NB4 (cell line): ENCODE data around the gene GRIFIN.

ENCODE experiments used
- DNase-seq: peaks from one replicate; pipeline ENCODE4 v3.0.0; 2010; ENCODE audit warnings: low read depth
- H3K4me3 ChIP-seq: one replicate; pipeline ENCODE4 v1.5.1; 2011; ENCODE audit warnings: mild to moderate bottlenecking, low read depth, low read length, moderate library complexity
- CTCF ChIP-seq: IDR thresholded peaks from one replicate; pipeline ENCODE4 v1.5.1; 2012; ENCODE audit warnings: low read depth, low read length
- MAX ChIP-seq: IDR thresholded peaks from 2 replicates; pipeline ENCODE4 v1.6.1; 2011; ENCODE audit warnings: low read depth, low read length
- MYC ChIP-seq: IDR thresholded peaks from 2 replicates; pipeline ENCODE4 v1.6.1; 2011; ENCODE audit warnings: low read depth, low read length
- POLR2A ChIP-seq: IDR thresholded peaks from 2 replicates; pipeline ENCODE4 v1.6.1; 2011; ENCODE audit warnings: mild to moderate bottlenecking; ENCODE audit not compliant: insufficient read length; ENCODE audit errors: extremely low read depth

GRIFIN gene, protein sequence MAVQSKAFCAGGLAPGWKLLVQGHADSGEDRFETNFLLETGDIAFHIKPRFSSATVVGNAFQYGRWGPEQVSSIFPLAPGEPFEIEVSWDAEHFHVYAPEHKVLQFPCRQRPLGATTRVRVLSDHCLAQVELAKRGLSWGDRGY

DNA sequence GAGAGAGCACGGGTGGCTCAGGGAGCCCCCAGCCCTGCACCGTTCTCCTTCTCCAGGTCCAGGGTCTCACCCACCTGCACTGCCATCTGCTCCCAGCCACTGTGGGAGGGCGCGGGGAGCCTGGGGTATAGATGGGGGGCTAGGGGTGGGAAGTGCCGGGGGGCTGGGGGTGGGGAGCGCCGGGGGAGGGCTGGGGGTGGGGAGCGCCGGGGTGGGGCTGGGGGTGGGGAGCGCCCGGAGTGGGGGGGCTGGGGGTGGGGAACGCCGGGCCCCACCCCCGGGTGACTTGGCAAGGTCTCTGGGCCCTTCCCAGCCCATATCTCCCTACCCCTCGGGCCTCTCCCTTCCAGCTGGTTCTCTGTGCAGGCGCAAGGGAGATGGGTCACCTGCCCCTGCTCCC lies at the start of gene GRIFIN:
TSS of gene GRIFIN (minus strand) at position 101 of the 400 bp plus-strand sequence. CDS start at position 86, 15 bp downstream.
- no peak within 1 kb of the TSS for H3K4me3 ChIP-seq
- TF ChIP-seq MAX (no peak), MYC (no peak), CTCF (no peak), POLR2A (no peak)
- DNase-seq = peak; percentile 11

DNA sequence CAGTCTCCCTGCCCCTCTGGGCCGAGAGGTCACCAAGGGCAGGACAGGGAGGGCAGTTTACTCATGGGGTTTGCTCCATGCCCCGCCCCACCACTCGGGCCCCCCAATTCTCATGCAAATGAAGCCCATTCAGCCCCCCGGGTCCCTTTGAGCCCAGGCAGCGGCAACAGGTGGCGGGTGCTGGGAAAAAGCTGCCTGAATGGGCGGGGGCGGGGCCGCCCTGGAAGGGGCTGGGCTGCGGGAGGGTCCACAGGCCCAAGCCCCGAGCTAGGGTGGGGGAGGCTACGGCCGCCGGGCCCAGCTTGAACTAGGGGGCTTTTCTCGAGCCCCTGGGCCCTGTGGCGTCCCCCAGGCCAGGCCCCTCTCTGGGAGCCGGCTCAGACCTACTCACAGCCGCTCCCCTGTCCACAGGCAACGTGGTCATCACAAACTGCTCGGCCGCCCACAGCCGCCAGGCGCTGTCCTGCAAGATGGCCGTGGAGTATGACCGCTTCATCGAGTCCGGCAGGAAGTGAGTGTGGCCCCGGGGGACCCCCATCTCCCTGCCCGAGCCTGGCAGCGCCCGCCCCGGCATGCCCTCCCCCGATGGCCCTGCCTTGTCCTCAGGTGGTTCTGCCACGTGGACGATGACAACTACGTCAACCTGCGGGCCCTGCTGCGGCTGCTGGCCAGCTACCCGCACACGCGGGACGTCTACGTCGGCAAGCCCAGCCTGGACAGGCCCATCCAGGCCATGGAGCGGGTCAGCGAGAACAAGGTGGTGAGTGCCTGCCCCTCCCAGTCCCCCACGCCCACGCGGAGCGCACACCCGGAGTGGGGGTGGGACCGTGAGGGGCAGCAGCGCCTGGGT lies 48.8 kb upstream of the GRIFIN start:
- DNase-seq = no peak
- H3K4me3 ChIP-seq = no peak overlapping the region
- no peak for TF ChIP-seq MAX

GRCh38 chr7:2523941-2524807 lies 48.0 kb upstream of the GRIFIN start:
- TF ChIP-seq MAX (no peak), POLR2A (no peak), CTCF (no peak)
- no peak for DNase-seq
- no peak overlapping the region for H3K4me3 ChIP-seq

- no peak for DNase-seq
- TF ChIP-seq CTCF (no peak), MAX (no peak), POLR2A (no peak)
- no peak overlapping the region for H3K4me3 ChIP-seq
Measured at GRCh38 chr7:2523461-2523936, 47.3 kb upstream of the GRIFIN start.

DNA sequence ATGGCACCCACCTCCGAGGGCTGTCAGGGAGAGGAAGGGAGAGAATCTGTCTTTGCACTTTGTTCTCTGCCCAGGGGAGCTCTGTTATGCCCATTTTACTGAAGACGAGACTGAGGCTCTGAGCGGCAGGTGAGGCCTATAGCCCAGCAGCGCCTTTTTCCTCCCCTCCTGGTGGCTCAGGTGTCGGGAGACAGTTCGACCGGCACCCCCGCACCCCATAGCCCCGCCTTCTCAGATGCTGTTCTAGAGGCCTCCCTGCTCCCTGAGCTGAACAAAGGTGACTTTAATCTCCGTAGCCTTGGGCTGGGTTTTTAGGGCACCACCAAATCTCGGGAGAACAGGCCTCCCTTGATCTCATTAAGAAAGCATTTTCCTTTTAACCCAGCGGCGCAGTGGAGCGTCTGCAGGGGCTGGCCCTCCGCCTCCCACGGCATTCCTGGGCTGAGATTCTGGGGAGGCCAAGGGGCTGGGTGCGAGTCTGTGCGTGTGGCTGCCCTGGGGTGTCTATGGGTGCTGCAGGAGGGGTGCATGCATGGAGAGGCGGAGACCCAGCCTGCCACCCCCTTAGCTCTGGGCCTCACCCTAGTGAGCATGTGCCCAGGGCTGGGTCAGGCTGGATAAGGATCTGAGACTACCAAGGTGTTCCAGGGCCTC lies 46.7 kb upstream of the GRIFIN start:
- no peak overlapping the region for H3K4me3 ChIP-seq
- no peak for DNase-seq
- TF ChIP-seq POLR2A (no peak), MAX (no peak), CTCF (no peak), MYC (no peak)
